Right atrium auricular region (tissue), 2 donors: ENCODE data around the gene MAP2K6. TPM values are rescaled to one million over a fixed set of nuclear protein-coding genes. Genes with fewer than 3 reads are reported as not detected.

Experiments used
- DNase-seq: peaks from one replicate; pipeline ENCODE4 v3.0.0-alpha.2; 2019; ENCODE audit warnings: low spot score
- H3K27ac ChIP-seq, 2 donors: fragments of 200-600 bp; sonication (generic); 1 replicate in 1 of 2; 2 replicates in 1 of 2; pipeline ENCODE4 v1.5.1; 2016 to 2019
- H3K27me3 ChIP-seq, 2 donors: fragments of 200-600 bp; sonication (generic); one replicate each; pipeline versions ENCODE4 v1.5.1 to v1.6.0; 2017 to 2019
- H3K36me3 ChIP-seq: fragments of 200-600 bp; sonication (generic); one replicate; pipeline ENCODE4 v1.5.1; 2016
- H3K4me1 ChIP-seq, 2 donors: fragments of 200-600 bp; sonication (generic); one replicate each; pipeline versions ENCODE4 v1.5.1 to v1.6.0; 2017 to 2019
- H3K4me3 ChIP-seq, 2 donors: fragments of 200-600 bp; sonication (generic); 1 replicate in 1 of 2; 2 replicates in 1 of 2; pipeline ENCODE4 v1.5.1; 2017 to 2019; ENCODE audit warnings: mild to moderate bottlenecking in 1 of 2, moderate library complexity in 1 of 2
- H3K9me3 ChIP-seq, 2 donors: fragments of 200-600 bp; sonication (generic); one replicate each; pipeline ENCODE4 v1.5.1; 2019
- CTCF ChIP-seq, 2 donors: fragments of 200-600 bp; sonication (generic); IDR thresholded peaks; one replicate each; pipeline ENCODE4 v1.5.1; 2019; ENCODE audit warnings: antibody characterized with exemption in 2 of 2
- total RNA-seq, 2 donors: library from RNA; depleted of rRNA; stranded (reverse); fragments of >200 nt; gene quantifications; one replicate each; pipeline ENCODE4 v1.1.0, GENCODE V29; 2016

Gene MAP2K6
- total RNA-seq, 2 donors from 2014 or later = 0.90 to 5.3 TPM

GRCh38 chr17:69588316-69588715, 173.8 kb downstream of the MAP2K6 start:
- no peak overlapping the region for H3K4me3 ChIP-seq
- no peak for DNase-seq
- no peaks in the 10 kb centered on the region for H3K4me1 ChIP-seq
- no peak for TF ChIP-seq CTCF (IDR thresholded peaks at IDR 0.05)
- H3K36me3 ChIP-seq = no peaks in the 10 kb centered on the region
- no peak overlapping the region for H3K27ac ChIP-seq
- no peaks in the 10 kb centered on the region for H3K9me3 ChIP-seq
- H3K27me3 ChIP-seq = no peaks in the 10 kb centered on the region

- DNase-seq = no peak
- Histone ChIP-seq H3K4me1 (no peaks in the 10 kb centered on the region), H3K4me3 (no peak overlapping the region), H3K27me3 (no peaks in the 10 kb centered on the region), H3K9me3 (no peaks in the 10 kb centered on the region), H3K36me3 (no peaks in the 10 kb centered on the region), H3K27ac (no peak overlapping the region)
- TF ChIP-seq CTCF (IDR thresholded peaks at IDR 0.05) = no peak
Observed at GRCh38 chr17:69588827-69589239, 174.3 kb downstream of the MAP2K6 start.

- no peaks in the 10 kb centered on the region for H3K4me1 ChIP-seq
Observed at GRCh38 chr17:69590671-69591070, 176.2 kb downstream of the MAP2K6 start.

GRCh38 chr17:69592692-69593350, 178.3 kb downstream of the MAP2K6 start:
- Histone ChIP-seq H3K27me3 (no peaks in the 10 kb centered on the region), H3K9me3 (no peaks in the 10 kb centered on the region), H3K36me3 (no peaks in the 10 kb centered on the region), H3K4me3 (no peak overlapping the region), H3K4me1 (no peaks in the 10 kb centered on the region), H3K27ac (no peak overlapping the region)
- no peak for DNase-seq
- TF ChIP-seq CTCF (IDR thresholded peaks at IDR 0.05) = no peak

More at GRCh38 chr17:69590671-69591070, 176.2 kb downstream of the MAP2K6 start:
- no peak overlapping the region for H3K4me3 ChIP-seq
- no peaks in the 10 kb centered on the region for H3K9me3 ChIP-seq
- TF ChIP-seq CTCF (IDR thresholded peaks at IDR 0.05) = no peak
- no peaks in the 10 kb centered on the region for H3K27me3 ChIP-seq
- no peak overlapping the region for H3K27ac ChIP-seq
- no peak for DNase-seq
- no peaks in the 10 kb centered on the region for H3K36me3 ChIP-seq

GRCh38 chr17:69593351-69593715, 178.8 kb downstream of the MAP2K6 start:
- H3K36me3 ChIP-seq = no peaks in the 10 kb centered on the region
- DNase-seq = no peak
- no peak for TF ChIP-seq CTCF (IDR thresholded peaks at IDR 0.05)
- no peak overlapping the region for H3K27ac ChIP-seq
- H3K4me1 ChIP-seq = no peaks in the 10 kb centered on the region
- no peak overlapping the region for H3K4me3 ChIP-seq
- H3K9me3 ChIP-seq = no peaks in the 10 kb centered on the region
- H3K27me3 ChIP-seq = no peaks in the 10 kb centered on the region

GRCh38 chr17:69593716-69594115, 179.2 kb downstream of the MAP2K6 start:
- Histone ChIP-seq H3K4me1 (no peaks in the 10 kb centered on the region), H3K27me3 (no peaks in the 10 kb centered on the region), H3K36me3 (no peaks in the 10 kb centered on the region), H3K27ac (no peak overlapping the region), H3K9me3 (no peaks in the 10 kb centered on the region), H3K4me3 (no peak overlapping the region)
- TF ChIP-seq CTCF (IDR thresholded peaks at IDR 0.05) = no peak
- no peak for DNase-seq
